ENCODE results near the gene TSPAN12.
"Not testable (repeated sequence)": the region's sequence is repeated elsewhere in the genome, so short reads cannot be mapped to it uniquely, and the experiment has no call there.

TSPAN12 gene

DNA sequence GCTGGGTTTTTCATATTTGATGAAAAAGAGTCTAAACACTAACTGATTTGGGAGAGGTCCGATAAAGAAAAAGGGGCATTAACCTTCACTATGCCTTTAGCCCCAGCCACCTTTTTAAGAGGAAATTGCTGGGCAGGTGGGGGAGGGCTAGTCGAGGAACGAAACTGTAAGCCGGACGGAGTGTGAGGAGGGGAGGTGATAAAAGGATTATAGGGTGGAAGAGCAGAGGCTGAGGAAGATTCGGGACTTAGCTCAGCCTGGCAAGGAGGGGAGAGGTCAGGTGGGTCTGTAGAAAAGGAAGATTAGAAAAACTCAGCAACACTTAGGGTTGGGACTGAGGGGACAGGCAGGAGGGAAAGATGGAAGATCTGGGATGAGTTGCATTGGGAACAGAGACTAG, 77.0 kb downstream of the TSPAN12 start:
- no peak for TF ChIP-seq CTCF (IDR thresholded peaks at IDR 0.05; ENCODE audit: low read depth, low read length)
- no peak for DNase-seq (ENCODE audit: extremely low read depth, low read depth)

GRCh38 chr7:120780451-120780850, 77.5 kb downstream of the TSPAN12 start:
- not testable (repeated sequence) for DNase-seq (ENCODE audit: extremely low read depth, low read depth)

- not testable (repeated sequence) for DNase-seq (ENCODE audit: extremely low read depth, low read depth)
Measured at GRCh38 chr7:120779078-120779477, 78.9 kb downstream of the TSPAN12 start.

- TF ChIP-seq CTCF (IDR thresholded peaks at IDR 0.05; ENCODE audit: low read depth, low read length) = no peak
- DNase-seq (ENCODE audit: extremely low read depth, low read depth) = no peak
Measured at GRCh38 chr7:120775755-120776154, 82.2 kb downstream of the TSPAN12 start.

DNA sequence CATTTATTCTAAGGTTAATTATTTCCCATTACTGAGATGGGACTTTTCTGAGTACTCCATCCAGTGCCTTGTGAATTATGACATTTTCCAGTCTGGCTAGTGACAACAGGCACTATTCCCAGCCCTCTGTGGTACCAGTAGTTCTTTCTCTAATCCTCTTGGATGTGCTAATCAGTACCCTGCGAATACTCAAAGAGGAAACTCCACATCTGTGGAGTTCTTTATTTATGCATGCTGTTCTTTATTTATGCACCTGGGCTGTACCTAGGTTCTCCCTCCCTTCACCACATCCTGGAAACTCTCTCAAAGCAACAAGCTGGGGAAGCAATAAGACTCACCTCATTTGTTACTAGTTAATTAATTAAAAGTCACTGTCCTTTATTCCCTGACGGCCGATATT, 83.5 kb downstream of the TSPAN12 start:
- DNase-seq (ENCODE audit: extremely low read depth, low read depth) = no peak
- TF ChIP-seq CTCF (IDR thresholded peaks at IDR 0.05; ENCODE audit: low read depth, low read length) = no peak

DNA sequence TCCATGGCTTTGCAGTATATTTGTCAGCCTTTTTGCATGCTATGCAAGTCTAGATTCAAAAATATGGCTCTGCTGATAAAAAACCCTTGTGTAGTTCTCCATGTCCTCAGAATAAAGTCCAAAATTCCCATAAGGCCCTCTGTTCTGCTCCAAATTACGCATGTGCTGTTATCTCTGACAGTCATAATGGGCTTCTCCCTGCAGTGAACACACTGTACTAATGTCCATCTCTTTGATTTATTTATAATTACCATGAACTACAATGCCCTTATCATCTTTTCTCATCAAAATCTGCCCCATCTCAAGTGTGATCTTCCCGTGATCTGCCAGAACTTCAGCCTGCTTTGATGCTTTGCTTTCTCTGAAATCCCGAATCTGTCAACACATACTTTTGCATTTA, 87.7 kb downstream of the TSPAN12 start:
- no peak for DNase-seq (ENCODE audit: extremely low read depth, low read depth)
- no peak for TF ChIP-seq CTCF (IDR thresholded peaks at IDR 0.05; ENCODE audit: low read depth, low read length)

- TF ChIP-seq CTCF (IDR thresholded peaks at IDR 0.05; ENCODE audit: low read depth, low read length) = no peak
- DNase-seq (ENCODE audit: extremely low read depth, low read depth) = no peak
Measured at GRCh38 chr7:120760851-120761250, 97.1 kb downstream of the TSPAN12 start.

GRCh38 chr7:120760050-120760449, 97.9 kb downstream of the TSPAN12 start:
- TF ChIP-seq CTCF (IDR thresholded peaks at IDR 0.05; ENCODE audit: low read depth, low read length) = no peak
- no peak for DNase-seq (ENCODE audit: extremely low read depth, low read depth)

DNA sequence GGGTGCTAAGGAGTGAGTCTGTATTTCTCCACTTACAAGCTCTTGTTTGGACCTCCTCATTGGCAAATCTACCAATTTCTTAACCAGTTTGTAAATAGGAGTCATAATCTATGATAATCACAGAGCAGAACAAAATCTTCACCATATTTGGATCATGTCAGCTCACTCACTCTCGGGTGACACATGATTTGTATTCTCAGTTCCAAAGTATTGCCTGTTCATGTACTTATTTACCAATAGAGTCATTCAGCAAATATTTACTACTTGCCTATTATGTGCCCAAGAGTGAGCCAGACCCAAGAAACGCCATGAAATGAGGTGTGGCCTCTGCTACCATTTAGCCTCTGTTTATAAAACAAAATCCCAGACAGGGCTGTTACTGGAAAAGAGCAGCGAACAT, 114.8 kb downstream of the TSPAN12 start:
- no peak for TF ChIP-seq CTCF (IDR thresholded peaks at IDR 0.05; ENCODE audit: low read depth, low read length)
- no peak for DNase-seq (ENCODE audit: extremely low read depth, low read depth)

All from AG09319 (cell line).